HG03521 (cell line): ENCODE data around the gene RALGAPA2.

Experiments used
- ATAC-seq: cut with Tn5 transposase; IDR thresholded peaks from one replicate; pipeline ENCODE4 v1.9.1; 2021; ENCODE audit warnings: mild to moderate bottlenecking, moderate library complexity; ENCODE audit not compliant: unreplicated experiment

Gene RALGAPA2

DNA sequence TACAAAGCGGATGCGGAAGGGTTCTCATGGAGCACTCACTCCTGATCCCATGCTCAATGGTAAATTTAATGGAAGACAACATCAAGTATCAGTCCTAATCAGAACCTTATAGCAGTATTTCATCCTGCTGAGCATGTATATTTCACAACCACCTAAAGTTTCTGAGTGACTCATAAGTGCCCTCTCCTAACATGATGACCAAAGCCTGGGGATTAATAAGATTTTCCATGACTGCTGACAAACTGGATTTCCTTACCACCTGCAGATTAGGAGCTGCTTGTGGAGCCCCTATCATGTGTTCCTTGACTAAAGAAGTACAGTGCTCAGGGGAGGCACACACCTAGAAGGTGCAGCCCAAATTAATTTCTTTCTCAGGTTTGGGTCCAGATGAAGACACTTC lies 231.8 kb downstream of the RALGAPA2 start:
- no peak for ATAC-seq

DNA sequence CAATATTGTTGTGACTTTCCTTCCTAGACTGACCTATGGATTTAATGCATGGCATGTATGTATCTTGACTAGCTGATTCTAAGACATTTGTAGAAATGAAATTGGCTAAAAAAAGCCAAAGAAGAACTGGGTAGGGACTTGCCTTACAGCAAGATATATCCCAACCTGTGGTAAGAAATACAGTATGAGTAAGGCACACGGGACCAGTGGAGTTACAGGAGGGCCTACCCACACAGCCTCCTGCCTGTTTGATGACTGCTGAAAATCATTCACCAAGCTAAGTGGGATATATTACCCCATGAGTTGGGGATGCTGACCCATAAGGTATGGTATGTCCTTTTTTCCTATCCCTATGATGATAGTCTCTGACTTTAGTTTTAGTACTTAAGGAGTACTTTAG lies 232.3 kb downstream of the RALGAPA2 start:
- ATAC-seq: no peak

DNA sequence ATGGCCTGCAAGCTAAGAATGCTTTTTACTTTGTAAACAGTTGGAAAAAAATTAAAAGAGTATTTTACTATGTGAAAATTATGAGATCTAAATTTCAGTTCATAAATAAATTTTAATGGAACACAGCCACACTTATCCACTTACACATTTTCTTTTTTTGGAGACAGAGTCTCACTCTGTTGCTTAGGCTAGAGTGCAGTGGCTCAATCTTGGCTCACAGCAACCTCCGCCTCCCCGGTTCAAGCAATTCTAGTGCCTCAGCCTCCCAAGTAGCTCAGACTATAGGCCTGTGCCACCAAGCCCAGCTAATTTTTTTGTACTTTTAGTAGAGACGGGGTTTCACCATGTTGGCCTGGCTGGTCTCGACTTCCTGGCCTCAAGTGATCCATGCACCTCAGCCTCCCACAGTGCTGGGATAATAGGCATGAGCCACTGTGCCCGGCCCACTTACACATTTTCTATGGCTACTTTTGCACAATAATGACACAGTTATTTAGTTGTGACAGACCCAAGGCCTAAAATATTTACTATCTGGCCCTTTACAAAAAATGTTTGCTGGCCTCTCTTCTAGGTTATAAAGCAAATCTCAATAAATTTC lies 234.9 kb downstream of the RALGAPA2 start:
- no peak for ATAC-seq

DNA sequence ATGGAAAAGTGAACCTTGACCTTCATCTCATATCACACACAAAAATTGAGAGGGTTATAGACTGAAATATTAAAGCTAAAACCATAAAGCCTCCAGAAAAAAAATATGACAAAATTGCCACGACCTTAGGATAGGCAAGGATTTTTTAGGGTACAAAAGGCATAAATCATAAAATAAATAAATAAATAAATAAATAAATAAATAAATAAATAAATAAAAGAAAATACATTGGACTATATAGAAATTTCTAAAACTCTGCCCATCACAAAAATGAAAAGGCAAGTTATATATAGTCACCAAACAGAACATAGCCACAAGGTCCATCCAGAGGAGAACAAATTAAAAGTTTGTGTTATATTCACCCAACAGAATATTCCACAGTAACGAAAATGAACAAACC lies 235.9 kb downstream of the RALGAPA2 start:
- no peak for ATAC-seq

DNA sequence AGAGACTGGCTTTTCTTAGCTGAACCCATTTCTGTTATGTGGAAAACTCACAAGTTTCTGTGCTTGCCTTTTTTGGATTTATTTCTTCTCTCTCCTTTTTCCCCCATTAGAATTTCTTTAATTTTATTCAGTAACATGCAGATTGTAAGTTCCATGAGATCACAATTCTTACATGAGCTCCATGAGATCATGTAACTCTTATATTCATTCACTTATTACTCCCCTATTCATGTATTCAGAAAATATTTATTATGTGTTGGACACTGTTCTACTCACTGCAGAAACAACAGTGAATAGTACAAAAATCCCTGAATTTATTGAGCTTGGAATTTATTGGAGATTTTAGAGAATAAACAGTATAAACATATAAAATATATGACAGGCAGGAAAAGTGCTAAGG lies 238.8 kb downstream of the RALGAPA2 start:
- no peak for ATAC-seq

DNA sequence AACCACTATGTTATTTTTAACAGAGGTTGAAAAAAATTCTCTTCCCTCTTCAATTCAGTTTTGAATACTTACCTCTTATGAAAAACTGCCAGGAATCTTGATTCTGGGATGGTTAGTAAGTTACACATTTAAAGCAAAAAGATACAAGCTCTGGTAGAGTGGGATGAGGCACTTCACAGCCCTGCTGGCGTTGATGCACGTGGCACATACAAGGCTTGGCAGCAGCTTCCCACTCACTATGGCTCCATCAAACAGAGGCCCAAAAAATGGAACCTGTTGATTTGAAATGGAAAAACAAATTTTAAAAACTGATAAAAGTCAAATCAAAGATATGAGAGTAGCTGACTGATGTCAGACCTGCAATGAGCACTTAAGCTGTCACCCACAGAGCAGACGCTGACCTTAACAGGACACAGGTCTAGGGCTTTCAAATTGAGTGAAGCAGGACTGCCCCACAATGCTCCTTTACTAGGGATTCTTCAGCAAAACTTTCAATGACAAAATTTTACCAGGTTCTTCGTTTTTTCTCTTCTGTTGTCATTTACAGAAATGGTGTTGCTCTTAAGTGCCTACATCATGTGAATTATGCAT lies 239.7 kb downstream of the RALGAPA2 start:
- ATAC-seq: no peak

DNA sequence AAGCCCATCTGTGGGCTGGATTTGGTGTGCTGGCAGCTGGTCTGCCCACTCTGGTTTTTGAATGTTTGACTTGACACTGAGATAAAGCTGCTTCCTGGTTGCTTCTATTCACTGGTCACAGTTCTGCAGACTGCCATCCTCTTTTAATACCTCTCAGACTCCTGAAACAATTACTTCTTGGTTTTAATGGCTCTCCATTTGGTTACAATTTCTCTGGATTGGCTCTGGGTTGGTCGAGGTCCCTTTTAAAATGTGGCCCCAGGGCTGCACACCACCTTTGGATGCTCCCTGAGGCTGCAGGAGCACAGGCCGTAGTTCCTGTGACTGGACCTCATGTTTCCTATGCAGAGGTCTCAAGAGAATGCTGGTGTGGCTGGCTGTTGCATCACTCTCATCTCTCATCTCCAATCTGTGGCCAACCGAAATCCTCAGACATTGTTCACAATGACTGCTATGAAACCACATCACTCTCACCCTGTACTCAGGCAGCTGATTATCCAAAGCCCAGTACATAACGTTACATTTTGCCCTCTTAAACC lies 246.0 kb downstream of the RALGAPA2 start:
- peak; percentile 93 for ATAC-seq

DNA sequence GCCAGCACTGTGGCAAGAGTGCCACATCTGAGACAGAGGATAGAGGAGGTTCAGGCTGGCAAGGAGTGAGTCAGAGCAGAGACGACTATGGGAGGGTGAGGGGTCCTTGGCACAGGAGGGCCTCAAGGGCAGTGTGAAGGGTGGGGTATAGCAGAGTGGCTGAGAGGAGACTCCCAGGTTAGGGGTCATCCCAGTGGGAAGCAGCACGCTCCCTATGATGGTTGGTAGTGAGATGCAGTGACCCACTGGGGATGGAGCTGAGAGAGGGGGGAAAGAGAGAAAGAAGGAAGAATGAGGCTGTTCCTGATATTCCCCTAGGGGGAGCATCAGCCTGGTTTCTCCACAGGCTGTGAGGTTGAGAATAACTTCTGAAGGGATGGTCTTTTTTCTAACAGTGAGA lies 247.2 kb downstream of the RALGAPA2 start:
- no peak for ATAC-seq

DNA sequence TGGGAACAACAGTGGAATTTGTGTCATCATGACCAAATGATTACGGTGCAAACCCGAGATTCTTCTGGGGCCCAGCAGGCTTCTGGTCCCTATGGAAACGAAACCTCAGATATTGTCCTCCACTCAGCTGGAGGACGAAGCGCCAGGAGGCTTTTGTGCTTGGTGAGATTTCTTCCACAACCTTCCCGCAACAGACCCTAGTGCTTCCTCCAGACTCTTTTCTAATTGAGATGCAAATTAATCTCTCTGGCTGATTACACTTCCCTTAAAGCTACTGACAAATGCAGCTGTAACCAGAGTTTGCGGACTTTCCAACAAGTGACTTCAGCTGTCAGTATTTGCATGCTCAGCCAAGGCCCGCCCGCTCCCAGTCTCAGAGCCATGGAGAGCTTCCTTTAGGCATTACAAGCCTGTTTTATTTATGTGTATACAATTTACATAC lies 248.5 kb downstream of the RALGAPA2 start:
- ATAC-seq: no peak

DNA sequence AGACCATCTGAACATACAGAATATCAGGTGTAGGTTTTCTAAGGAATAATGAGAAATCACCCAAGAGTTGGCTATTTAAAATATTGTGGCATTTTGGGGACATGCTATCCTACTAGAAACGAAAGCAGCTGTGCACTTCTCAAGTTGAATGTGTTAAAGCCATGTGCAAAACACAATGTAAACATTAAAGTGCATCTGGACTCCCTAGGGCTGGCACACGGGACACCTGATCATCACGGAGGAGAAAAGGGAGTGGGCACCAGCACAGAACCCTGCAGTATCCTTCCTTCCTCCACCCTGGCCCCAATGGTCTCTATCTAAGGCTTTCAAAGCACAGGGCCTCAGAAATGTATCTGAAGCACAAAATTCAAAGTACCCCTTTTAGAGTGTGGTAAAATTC lies 250.3 kb downstream of the RALGAPA2 start:
- no peak for ATAC-seq

DNA sequence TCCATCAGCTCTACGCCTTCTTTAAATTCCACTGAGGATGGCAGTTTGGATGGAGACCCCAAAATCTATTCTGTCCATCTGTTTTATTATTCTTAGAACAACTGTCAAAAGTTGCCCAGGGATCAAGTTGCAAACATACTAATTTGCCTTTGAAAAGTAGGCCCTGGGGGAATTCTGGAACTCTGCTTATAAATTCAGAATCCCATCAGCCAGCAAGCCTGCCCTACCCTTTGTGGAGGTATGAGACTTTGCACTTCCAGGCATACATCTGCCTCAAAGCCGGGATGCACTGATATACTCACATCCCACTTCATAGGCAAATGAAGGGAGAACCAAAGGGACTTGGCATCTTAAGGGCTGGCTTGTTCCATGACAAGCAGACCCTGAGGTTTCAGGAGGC lies 250.9 kb downstream of the RALGAPA2 start:
- ATAC-seq: no peak

DNA sequence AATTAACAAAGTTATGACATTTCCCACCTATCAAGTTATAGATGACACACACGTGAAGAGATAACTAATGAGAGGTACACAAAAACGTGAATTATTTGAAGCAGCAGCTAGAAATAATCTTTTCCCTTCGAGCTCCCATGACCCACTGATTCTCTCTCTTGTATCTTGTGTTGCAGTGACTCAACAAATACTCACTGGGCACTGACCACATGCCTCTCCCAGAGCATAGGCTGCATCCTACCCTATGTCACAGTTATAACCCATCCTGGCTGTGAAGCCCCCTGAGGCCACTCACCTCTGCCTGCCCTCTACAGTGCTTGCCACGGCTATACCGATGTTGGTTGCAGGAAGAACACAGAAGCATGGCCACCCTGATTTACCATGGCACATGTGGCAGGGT lies 252.7 kb downstream of the RALGAPA2 start:
- ATAC-seq: no peak

DNA sequence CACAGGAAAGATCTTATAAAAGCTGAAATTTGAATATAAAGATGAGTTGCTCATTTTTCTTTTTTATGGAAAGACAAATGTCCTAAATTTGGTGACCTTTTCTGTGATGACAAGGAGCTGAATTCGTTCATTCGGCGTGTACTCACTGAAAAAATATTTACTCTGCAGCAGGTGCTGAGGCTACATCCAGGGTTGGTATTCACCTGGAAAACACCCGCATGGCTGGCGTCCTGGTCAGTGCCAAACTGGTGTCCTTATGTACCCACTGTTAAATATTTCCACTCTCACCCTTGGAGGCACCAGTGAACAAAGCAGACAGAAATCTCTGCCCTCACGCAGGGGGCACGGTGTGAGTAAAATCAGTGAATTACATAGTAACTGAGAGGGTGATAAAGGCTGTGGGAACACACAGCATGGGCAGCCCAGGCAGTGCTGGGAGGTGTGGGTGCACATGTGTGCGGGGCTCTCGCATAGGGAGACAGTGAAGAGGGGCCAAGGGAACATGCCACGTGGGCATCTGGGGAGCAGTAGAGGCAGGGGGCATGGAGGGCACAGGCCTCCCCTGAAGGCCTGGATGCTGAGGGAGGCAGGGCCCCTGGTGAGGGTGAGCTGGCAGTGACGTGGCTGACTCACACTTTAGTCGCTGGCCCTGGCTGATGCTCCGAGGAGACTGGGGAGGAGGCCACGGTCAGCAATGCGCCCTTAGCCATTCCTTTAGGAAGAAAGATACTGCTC lies 254.9 kb downstream of the RALGAPA2 start:
- ATAC-seq: no peak

DNA sequence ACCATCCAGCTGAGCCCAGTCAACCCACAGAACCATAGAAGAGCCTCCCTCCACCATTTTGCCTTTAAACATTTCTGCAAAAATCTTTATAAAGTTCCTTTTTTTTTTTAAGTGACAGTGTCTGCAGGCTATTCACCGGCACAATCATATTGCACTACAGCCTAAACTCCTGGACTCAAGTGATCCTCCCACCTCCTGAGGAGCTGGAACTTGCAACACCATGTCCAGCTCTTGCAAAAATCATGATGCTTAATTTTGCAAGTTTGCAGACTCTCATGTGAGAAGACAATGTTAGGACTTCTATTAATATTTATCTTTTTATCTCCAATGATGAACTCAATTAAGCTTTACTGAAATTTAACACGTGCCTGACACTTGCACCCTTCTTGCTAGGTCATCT lies 255.7 kb downstream of the RALGAPA2 start:
- no peak for ATAC-seq

DNA sequence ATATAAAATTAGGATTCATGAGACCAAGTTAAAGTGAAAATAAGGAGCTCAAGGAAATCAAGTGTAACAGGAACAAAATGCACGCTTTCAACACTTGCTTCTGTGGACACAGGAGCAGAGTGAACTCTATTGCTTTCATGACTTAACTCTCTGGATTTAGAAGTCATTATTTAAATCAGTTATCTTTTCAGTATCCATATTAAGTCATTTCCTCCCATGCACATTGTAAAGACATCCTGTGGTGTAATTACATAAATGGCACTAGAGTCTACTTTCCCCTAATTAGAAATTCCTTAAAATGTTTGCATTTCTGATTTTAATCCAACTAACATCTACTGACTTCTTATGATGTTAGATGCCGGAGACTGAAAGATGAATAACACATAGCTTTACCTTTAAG lies 256.5 kb downstream of the RALGAPA2 start:
- ATAC-seq: no peak

DNA sequence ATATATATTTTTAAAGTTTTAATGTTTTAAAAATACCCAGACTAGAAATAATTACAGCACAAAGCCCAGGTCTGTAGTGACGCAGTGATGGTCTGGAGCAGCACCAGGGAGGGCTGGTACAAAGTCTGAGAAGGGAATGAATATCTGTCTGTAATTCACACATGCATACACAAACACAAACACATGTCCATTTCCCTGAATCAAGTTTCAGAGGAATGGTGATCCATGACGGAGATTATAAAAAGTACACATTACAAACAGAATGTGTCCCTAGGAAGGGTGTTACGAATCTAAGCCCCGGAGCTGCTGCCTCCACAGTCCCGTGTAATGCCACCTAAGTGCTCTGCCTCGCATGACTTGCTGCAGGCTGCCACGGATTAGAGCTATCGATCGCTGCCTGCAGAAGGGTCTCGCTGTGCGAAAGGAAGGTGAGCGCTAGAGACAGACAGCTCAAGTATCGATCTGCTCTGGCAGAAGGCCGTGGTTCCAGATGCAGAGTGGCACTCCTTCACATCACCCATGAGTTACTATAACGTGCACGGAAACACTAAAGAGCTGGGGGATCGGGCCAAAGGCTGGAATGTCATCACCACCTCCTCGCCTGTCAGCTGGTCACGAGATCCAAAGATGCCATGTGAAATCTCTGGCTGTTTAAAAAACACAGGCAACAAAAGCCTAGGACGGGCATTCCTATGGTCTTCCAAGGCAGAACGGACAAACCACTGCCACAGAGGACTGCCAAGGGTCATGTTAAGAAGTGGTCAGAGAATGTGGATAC lies 257.4 kb downstream of the RALGAPA2 start:
- no peak for ATAC-seq

DNA sequence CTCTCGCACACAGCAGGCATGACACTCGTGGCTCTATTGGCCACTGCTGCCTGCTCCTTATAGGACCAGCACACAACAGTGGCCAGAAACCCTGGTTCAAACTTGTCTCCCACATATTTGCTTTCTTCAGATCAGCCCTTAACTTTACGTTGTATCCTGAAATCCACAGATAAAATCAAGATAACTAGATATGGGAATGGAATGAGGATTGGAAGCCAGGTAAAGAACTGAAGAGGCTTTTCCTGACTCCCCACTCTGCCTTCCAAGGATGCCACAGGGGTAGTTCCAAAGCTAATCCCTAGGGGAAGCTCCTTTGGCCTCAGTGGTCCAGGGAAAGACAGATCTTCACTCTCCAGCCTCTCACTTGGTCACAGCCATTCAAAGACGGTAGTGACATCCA lies 258.1 kb downstream of the RALGAPA2 start:
- ATAC-seq: no peak

DNA sequence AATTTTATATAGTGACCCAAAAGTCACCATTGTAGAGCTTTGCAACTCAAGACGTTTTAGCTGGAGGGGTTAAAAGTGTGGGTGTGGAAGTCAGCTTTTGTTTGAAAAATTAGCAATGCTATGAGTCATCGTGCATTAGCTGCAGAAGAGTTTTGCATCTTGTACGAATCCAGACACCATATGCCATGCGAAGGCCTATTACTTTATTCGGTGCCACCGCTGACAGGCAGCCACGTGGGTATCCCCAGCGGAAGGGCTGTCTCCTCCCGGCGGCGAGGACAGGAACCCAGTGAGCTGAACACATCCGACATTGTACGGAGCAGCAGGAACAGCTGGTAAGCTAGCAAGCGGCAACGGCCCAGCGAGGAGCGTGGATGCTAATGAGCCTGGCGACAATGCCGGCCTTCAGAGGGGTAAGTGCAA lies 260.2 kb downstream of the RALGAPA2 start:
- peak; percentile 77 for ATAC-seq

DNA sequence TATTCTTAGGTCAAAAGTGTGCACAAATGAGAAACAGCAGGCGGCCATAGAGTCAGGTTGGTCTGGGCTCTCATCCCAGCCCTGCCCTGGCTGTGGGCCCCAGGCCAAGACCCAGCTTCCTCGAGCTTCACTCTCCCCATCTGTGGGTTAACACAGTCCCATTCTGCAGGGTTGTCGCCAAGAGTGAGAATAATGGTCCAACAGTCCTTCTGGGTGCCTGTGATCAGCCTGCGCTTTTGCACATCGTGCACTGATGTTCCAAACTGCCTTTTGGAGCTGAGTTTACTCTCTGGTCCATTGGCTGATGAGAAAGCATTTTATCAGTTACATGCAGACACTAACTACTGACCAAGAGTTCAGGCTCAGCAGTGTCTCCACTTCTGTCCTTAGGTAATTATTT lies 261.9 kb downstream of the RALGAPA2 start:
- no peak for ATAC-seq

DNA sequence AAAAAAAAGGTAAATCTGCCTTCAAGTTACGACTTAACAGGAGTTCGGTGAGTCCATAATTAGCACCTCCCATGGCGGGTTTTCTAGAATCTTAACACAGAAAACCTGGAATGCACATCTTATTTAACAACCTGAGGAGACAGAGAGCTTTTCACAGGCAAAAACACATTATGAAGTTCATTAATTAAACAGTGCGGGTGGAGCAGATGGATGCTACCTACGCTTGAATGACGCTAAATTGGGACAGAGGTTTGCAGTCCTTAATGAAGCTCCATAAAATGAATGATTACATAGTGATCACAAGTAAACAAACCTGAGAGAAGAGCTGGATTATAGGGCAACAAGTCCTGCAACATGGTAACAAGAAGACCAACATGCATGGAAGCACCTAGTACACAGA lies 263.6 kb downstream of the RALGAPA2 start:
- no peak for ATAC-seq

DNA sequence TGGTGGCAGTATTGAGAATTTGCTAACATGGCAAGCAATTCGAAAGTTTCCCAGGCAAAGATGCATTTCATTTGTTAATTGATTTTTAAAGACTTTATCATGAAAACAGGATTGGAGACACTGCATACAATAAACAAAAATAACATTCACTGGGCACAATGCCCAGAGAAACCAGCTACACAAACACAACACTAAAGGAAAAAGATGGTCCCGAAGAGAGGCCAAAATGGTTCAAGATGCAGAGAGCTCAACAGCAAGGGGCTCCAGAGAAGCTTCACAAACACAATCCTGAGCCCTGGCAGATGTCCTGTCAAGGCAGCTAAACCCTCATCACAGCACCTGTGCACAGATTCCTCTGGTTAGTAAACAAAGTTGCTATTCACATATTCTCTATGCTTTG lies 265.2 kb downstream of the RALGAPA2 start:
- no peak for ATAC-seq
